ENCODE results near the gene CR1L.
A peak's percentile ranks its signal among the peaks of the same experiment; 100 is the strongest.

Gene CR1L

DNA sequence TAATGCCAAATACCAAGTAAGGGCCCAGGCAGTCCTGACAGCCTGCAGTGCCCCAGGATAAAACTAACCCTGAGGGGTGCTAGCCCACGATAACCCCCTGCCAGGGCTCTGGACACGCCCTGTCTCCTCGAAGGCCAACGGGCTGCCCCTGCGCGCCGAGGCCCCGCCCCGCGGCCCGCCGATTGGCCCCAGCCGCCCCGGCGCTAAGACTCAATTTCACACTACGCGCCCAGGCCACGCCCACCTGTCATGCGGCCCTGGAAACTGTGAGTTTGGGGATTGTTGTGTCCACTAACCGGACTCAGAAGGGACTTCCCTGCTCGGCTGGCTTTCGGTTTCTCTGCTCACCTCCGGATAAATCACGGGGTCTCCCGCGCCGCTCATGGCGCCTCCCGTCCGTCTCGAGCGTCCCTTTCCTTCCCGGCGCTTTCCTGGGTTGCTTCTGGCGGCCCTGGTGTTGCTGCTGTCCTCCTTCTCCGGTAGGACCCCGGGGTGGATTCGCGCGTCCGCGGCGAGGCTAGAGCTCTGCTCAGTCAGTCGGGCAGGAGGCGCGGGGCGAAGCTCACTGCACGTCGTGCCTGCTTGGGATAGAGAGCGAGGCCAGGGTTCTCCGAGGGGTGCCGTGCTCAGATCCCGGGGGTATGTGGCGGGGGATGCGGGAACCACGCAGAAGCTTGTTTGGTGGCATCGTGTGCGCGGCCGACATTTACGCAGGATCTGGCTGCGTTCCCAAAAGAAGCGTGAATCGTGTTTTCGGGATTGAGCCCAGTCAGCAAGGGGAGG is at the start of gene CR1L:
Gene CR1L (plus strand): TSS at position 282 of the 783 bp plus-strand sequence. CDS start 101 bp downstream, at position 383.
- TF ChIP-seq, protein P1, sequence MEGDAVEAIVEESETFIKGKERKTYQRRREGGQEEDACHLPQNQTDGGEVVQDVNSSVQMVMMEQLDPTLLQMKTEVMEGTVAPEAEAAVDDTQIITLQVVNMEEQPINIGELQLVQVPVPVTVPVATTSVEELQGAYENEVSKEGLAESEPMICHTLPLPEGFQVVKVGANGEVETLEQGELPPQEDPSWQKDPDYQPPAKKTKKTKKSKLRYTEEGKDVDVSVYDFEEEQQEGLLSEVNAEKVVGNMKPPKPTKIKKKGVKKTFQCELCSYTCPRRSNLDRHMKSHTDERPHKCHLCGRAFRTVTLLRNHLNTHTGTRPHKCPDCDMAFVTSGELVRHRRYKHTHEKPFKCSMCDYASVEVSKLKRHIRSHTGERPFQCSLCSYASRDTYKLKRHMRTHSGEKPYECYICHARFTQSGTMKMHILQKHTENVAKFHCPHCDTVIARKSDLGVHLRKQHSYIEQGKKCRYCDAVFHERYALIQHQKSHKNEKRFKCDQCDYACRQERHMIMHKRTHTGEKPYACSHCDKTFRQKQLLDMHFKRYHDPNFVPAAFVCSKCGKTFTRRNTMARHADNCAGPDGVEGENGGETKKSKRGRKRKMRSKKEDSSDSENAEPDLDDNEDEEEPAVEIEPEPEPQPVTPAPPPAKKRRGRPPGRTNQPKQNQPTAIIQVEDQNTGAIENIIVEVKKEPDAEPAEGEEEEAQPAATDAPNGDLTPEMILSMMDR (IDR thresholded peaks at IDR 0.05; ENCODE audit: extremely low read depth, insufficient read depth, missing control alignments) = no peak
- DNase-seq (ENCODE audit: low spot score) = peak; percentile 84
- in situ Hi-C loops (cut with MboI; ENCODE audit: low pct_unique_long_range_greater_than_20kb, low sequenced_read_pairs, unreplicated experiment) = no loop called here

DNA sequence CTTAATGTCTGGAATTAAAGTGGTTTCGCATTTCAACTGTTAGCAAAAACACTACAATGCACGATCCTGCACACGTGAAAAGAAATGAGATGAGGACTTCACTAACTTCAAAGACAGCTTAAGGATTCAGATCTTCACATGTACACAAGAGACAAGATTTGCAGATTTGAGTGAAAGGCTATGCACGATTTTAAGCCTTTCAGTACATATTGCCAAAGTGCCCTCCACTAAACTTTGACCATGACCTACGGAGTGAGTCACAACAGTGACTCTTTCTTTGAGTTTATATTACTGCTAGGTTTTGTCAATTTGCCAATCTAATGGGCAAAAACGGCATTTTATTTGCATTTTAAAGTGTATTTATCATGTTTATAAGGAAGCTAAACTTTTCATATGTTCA is 41.2 kb upstream of the CR1L start:
- DNase-seq (ENCODE audit: low spot score) = no peak
- in situ Hi-C loops (cut with MboI; ENCODE audit: low pct_unique_long_range_greater_than_20kb, low sequenced_read_pairs, unreplicated experiment) = no loop called here
- TF ChIP-seq, protein P1 (IDR thresholded peaks at IDR 0.05; ENCODE audit: extremely low read depth, insufficient read depth, missing control alignments) = no peak

DNA sequence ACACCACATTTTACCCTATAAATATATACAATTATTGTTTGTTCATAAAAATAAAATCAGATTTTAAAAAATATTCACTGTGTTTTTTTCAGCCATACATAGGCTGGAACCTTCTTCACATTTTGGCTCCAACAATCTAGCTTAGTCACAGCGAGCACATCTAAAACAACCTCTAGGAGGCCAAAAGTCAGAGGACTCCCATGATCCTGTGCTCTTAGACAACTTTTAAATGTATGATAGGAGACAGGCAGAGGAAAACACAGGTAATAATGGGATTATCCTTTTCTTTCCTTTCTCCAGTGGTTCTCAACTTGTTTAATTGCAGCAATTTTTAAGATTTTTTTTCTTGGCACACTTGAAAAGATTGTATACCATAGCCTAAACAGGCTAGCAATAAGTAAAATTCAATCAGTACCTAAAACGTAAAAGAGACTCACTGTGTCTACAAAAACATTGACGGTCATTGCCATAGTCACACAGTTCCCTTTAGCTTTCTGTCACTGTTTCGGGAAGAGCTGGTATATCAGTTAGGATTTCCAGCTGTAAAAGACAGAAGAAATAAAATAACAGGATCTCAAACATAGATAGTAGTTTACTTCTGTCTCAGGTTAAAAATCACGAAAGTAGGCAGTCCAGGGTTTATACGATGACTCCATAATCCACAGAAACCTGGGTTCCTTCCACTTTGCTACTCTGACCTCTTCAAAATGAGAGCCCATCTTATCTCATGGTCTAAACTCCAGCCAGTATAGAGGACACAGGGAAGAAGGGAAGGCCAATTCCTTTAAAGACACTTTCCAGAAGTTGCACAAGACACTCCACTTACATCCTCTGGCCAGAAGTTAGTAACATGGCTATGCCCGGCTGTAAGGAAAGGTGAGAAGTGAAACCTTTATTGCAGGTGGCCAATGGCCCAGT is 39.2 kb upstream of the CR1L start:
- in situ Hi-C loops (cut with MboI; ENCODE audit: low pct_unique_long_range_greater_than_20kb, low sequenced_read_pairs, unreplicated experiment) = no loop called here

GRCh38 chr1:207606362-207606755 is 38.6 kb upstream of the CR1L start:
- no peak for DNase-seq (ENCODE audit: low spot score)
- TF ChIP-seq, protein P1 (IDR thresholded peaks at IDR 0.05; ENCODE audit: extremely low read depth, insufficient read depth, missing control alignments) = no peak
- in situ Hi-C loops (cut with MboI; ENCODE audit: low pct_unique_long_range_greater_than_20kb, low sequenced_read_pairs, unreplicated experiment) = no loop called here

More for the DNA sequence above, 39.2 kb upstream of the CR1L start:
- TF ChIP-seq, protein P1 (IDR thresholded peaks at IDR 0.05; ENCODE audit: extremely low read depth, insufficient read depth, missing control alignments) = no peak
- DNase-seq (ENCODE audit: low spot score) = no peak

- in situ Hi-C loops (cut with MboI; ENCODE audit: low pct_unique_long_range_greater_than_20kb, low sequenced_read_pairs, unreplicated experiment) = no loop called here
- DNase-seq (ENCODE audit: low spot score) = no peak
- TF ChIP-seq, protein P1 (IDR thresholded peaks at IDR 0.05; ENCODE audit: extremely low read depth, insufficient read depth, missing control alignments) = no peak
Measured at GRCh38 chr1:207612762-207613161, 32.2 kb upstream of the CR1L start.

DNA sequence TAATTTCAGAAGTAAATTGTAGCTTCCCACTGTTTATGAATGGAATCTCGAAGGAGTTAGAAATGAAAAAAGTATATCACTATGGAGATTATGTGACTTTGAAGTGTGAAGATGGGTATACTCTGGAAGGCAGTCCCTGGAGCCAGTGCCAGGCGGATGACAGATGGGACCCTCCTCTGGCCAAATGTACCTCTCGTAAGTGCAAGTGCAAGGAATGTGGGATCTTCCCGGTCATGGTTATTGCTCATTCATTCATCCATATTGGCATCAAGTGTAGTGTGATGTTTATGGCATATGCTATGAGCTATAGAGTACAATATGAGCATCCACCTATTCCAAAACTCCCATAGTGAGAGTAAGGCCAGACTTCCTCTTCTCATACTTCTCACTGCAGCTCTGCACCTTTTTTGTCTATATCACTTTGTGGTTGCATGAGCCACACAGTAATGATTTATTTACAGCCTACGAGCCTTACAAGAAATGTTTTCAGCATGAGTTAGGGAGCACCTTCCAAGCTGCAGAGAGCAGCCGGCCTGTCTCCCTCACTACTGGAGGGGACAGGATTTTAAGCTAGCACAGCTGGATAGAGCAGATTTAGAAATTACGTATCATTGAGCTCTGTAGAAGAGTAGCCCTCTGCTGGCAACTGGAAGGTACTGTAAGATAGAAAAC is 24.9 kb upstream of the CR1L start:
- in situ Hi-C loops (cut with MboI; ENCODE audit: low pct_unique_long_range_greater_than_20kb, low sequenced_read_pairs, unreplicated experiment) = no loop called here
- peak; percentile 56 for DNase-seq (ENCODE audit: low spot score)
- TF ChIP-seq, protein P1 (IDR thresholded peaks at IDR 0.05; ENCODE audit: extremely low read depth, insufficient read depth, missing control alignments) = peak; percentile 57
